ENCODE results near the gene GADD45G. TPM values are rescaled to one million over a fixed set of nuclear protein-coding genes. Genes with fewer than 3 reads are reported as not detected.

GADD45G gene
- total and polyA plus RNA-seq, 4 donors = 5.5 to 106 (median 43.3) TPM

GRCh38 chr9:89598926-89599325 is 5.9 kb upstream of the GADD45G start:
- no peak overlapping the region for H3K27ac ChIP-seq (ENCODE audit: low read depth in 1 of 2, low read length in 2 of 2)
- TF ChIP-seq NR2F2 (IDR thresholded peaks at IDR 0.05) (peak; percentile 79), JUND (IDR thresholded peaks at IDR 0.05) (peak in 1 of 2 donors; percentile 18), TAF1 (conservative IDR thresholded peaks at IDR 0.05) (no peak), HNF4G (IDR thresholded peaks at IDR 0.05) (peak; percentile 69), RXRA (IDR thresholded peaks at IDR 0.05) (peak; percentile 70 to 91), HNF4A (conservative IDR thresholded peaks at IDR 0.05) (peak; percentile 71 to 95), FOXA2 (IDR thresholded peaks at IDR 0.05) (no peak), SP1 (IDR thresholded peaks at IDR 0.05) (peak; percentile 62), RAD21 (IDR thresholded peaks at IDR 0.05) (peak in 1 of 2 donors; percentile 48)
- TF ChIP-seq, protein P1, sequence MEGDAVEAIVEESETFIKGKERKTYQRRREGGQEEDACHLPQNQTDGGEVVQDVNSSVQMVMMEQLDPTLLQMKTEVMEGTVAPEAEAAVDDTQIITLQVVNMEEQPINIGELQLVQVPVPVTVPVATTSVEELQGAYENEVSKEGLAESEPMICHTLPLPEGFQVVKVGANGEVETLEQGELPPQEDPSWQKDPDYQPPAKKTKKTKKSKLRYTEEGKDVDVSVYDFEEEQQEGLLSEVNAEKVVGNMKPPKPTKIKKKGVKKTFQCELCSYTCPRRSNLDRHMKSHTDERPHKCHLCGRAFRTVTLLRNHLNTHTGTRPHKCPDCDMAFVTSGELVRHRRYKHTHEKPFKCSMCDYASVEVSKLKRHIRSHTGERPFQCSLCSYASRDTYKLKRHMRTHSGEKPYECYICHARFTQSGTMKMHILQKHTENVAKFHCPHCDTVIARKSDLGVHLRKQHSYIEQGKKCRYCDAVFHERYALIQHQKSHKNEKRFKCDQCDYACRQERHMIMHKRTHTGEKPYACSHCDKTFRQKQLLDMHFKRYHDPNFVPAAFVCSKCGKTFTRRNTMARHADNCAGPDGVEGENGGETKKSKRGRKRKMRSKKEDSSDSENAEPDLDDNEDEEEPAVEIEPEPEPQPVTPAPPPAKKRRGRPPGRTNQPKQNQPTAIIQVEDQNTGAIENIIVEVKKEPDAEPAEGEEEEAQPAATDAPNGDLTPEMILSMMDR (IDR thresholded peaks at IDR 0.05; ENCODE audit: low read depth, low read length, missing input control) = no peak
- TF ChIP-seq, protein P2, sequence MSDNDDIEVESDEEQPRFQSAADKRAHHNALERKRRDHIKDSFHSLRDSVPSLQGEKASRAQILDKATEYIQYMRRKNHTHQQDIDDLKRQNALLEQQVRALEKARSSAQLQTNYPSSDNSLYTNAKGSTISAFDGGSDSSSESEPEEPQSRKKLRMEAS (IDR thresholded peaks at IDR 0.05) = no peak
- TF ChIP-seq, protein P3, sequence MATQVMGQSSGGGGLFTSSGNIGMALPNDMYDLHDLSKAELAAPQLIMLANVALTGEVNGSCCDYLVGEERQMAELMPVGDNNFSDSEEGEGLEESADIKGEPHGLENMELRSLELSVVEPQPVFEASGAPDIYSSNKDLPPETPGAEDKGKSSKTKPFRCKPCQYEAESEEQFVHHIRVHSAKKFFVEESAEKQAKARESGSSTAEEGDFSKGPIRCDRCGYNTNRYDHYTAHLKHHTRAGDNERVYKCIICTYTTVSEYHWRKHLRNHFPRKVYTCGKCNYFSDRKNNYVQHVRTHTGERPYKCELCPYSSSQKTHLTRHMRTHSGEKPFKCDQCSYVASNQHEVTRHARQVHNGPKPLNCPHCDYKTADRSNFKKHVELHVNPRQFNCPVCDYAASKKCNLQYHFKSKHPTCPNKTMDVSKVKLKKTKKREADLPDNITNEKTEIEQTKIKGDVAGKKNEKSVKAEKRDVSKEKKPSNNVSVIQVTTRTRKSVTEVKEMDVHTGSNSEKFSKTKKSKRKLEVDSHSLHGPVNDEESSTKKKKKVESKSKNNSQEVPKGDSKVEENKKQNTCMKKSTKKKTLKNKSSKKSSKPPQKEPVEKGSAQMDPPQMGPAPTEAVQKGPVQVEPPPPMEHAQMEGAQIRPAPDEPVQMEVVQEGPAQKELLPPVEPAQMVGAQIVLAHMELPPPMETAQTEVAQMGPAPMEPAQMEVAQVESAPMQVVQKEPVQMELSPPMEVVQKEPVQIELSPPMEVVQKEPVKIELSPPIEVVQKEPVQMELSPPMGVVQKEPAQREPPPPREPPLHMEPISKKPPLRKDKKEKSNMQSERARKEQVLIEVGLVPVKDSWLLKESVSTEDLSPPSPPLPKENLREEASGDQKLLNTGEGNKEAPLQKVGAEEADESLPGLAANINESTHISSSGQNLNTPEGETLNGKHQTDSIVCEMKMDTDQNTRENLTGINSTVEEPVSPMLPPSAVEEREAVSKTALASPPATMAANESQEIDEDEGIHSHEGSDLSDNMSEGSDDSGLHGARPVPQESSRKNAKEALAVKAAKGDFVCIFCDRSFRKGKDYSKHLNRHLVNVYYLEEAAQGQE (IDR thresholded peaks at IDR 0.05) = peak; percentile 60
- no peaks in the 10 kb centered on the region for H3K36me3 ChIP-seq (ENCODE audit: control insufficient read depth in 4 of 4, insufficient read depth in 3 of 4, low read depth in 1 of 4, low read length in 3 of 4)
- no peak for DNase-seq (ENCODE audit: low spot score)
- no peak overlapping the region for H3K9ac ChIP-seq (ENCODE audit: low read depth in 1 of 2, low read length in 2 of 2)
- WGBS = 35% methylated on average over 10 of the region's 10 CpGs
- H3K4me3 ChIP-seq (ENCODE audit: low read depth in 1 of 3, low read length in 3 of 3) = no peak overlapping the region
- H3K4me1 ChIP-seq (ENCODE audit: control insufficient read depth in 4 of 4, insufficient read depth in 4 of 4, low read length in 3 of 4) = peaks cover 0 to 15% (median 11%) of the 10 kb centered on the region in 4 donors
- no peaks in the 10 kb centered on the region for H3K27me3 ChIP-seq (ENCODE audit: control insufficient read depth in 4 of 4, insufficient read depth in 4 of 4, low read length in 3 of 4)
- H3K9me3 ChIP-seq (ENCODE audit: control insufficient read depth in 4 of 4, low read length in 3 of 4) = no peaks in the 10 kb centered on the region

DNA sequence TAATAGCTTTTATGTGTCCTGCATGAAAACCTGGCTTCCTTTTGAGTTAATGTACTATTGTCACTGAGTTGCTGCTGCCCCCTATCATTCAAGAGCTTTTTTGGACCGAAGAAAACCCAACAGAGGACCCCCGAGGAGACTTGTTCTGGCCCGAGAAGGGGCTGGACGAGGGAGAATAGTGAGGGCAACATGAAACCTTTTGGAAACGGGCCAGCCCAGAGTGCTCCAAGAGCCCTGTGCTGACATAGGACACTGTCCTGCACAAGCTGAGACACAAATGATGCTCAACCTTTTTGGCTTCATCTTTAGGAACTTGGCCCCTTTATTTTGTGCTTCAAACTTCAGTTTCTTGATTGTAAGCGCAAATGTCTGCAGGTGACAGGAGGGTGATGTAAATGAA is 4.0 kb upstream of the GADD45G start:
- no peak overlapping the region for H3K9ac ChIP-seq (ENCODE audit: low read depth in 1 of 2, low read length in 2 of 2)
- H3K36me3 ChIP-seq (ENCODE audit: control insufficient read depth in 4 of 4, insufficient read depth in 3 of 4, low read depth in 1 of 4, low read length in 3 of 4) = no peaks in the 10 kb centered on the region
- H3K4me3 ChIP-seq (ENCODE audit: low read depth in 1 of 3, low read length in 3 of 3) = no peak overlapping the region
- no peaks in the 10 kb centered on the region for H3K27me3 ChIP-seq (ENCODE audit: control insufficient read depth in 4 of 4, insufficient read depth in 4 of 4, low read length in 3 of 4)
- 88% methylated on average over 6 of the region's 6 CpGs for WGBS
- H3K27ac ChIP-seq (ENCODE audit: low read depth in 1 of 2, low read length in 2 of 2) = no peak overlapping the region
- H3K9me3 ChIP-seq (ENCODE audit: control insufficient read depth in 4 of 4, low read length in 3 of 4) = no peaks in the 10 kb centered on the region
- TF ChIP-seq HNF4G (IDR thresholded peaks at IDR 0.05) = no peak
- TF ChIP-seq JUND (IDR thresholded peaks at IDR 0.05) = no peak
- TF ChIP-seq SP1 (IDR thresholded peaks at IDR 0.05) = no peak
- no peak for TF ChIP-seq RAD21 (IDR thresholded peaks at IDR 0.05)
- TF ChIP-seq, protein P4, sequence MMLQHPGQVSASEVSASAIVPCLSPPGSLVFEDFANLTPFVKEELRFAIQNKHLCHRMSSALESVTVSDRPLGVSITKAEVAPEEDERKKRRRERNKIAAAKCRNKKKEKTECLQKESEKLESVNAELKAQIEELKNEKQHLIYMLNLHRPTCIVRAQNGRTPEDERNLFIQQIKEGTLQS (IDR thresholded peaks at IDR 0.05) = no peak
- TF ChIP-seq, protein P1 (IDR thresholded peaks at IDR 0.05; ENCODE audit: low read depth, low read length, missing input control) = no peak
- no peak for TF ChIP-seq FOXA2 (IDR thresholded peaks at IDR 0.05)
- TF ChIP-seq FOXA1 (IDR thresholded peaks at IDR 0.05) = no peak
- TF ChIP-seq YY1 (IDR thresholded peaks at IDR 0.05) = no peak
- TF ChIP-seq RXRA (IDR thresholded peaks at IDR 0.05) = no peak
- TF ChIP-seq, protein P3 (IDR thresholded peaks at IDR 0.05) = no peak
- TF ChIP-seq HNF4A (conservative IDR thresholded peaks at IDR 0.05) = no peak
- no peak for TF ChIP-seq EGR1 (IDR thresholded peaks at IDR 0.05; ENCODE audit: low read depth in 2 of 2)
- no peak for TF ChIP-seq TAF1 (conservative IDR thresholded peaks at IDR 0.05)
- DNase-seq (ENCODE audit: low spot score) = no peak
- H3K4me1 ChIP-seq (ENCODE audit: control insufficient read depth in 4 of 4, insufficient read depth in 4 of 4, low read length in 3 of 4) = peaks cover 0 to 21% (median 14%) of the 10 kb centered on the region in 4 donors
